ENCODE data around the gene GABBR2. TPM values are rescaled to one million over a fixed set of nuclear protein-coding genes. Genes with fewer than 3 reads are reported as not detected.

GABBR2 gene
- total RNA-seq, 6 experiments from 2014 or later: not detected

DNA sequence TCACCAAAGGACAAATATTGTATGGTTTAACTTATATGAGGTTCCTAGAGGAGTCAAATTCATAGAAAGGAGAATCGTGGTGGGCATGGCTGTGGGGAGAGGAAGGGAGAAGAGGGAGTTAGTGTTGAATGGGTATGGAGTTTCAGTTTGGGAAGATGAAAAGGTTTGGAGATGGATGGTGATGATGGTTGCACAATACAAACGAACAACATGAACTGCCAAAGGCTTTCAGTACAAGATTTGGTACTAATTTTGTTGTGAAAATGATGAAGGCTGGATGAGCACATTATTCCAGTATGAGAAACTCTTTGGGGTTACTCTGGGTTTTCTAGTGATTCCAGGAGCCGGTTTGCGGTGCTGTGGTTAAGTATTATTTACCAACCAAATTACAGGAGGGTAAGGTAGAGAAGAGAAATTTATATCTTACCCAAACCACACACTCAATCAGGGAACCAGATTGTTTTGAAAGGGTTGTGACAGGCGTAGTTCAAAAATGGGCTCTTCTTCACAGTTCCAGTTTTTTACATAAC is 341.3 kb downstream of the GABBR2 start:
- intact Hi-C loops (cut with DNase I): no loop called here
- DNase-seq: no peak
- Histone ChIP-seq H3K4me3 (no peak overlapping the region), H3K27me3 (no peaks in the 10 kb centered on the region), H3K9me3 (no peaks in the 10 kb centered on the region), H3K27ac (no peak overlapping the region), H3K36me3 (no peaks in the 10 kb centered on the region), H3K4me1 (no peaks in the 10 kb centered on the region)
- ATAC-seq: no peak
- 64% methylated on average over 5 of the region's 5 CpGs for WGBS (ENCODE audit: insufficient coverage, low coverage, low lambda C conversion rate, missing lambda C conversion rate)
- TF ChIP-seq, protein P1, sequence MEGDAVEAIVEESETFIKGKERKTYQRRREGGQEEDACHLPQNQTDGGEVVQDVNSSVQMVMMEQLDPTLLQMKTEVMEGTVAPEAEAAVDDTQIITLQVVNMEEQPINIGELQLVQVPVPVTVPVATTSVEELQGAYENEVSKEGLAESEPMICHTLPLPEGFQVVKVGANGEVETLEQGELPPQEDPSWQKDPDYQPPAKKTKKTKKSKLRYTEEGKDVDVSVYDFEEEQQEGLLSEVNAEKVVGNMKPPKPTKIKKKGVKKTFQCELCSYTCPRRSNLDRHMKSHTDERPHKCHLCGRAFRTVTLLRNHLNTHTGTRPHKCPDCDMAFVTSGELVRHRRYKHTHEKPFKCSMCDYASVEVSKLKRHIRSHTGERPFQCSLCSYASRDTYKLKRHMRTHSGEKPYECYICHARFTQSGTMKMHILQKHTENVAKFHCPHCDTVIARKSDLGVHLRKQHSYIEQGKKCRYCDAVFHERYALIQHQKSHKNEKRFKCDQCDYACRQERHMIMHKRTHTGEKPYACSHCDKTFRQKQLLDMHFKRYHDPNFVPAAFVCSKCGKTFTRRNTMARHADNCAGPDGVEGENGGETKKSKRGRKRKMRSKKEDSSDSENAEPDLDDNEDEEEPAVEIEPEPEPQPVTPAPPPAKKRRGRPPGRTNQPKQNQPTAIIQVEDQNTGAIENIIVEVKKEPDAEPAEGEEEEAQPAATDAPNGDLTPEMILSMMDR (IDR thresholded peaks at IDR 0.05): no peak
- no peak for TF ChIP-seq POLR2A (IDR thresholded peaks at IDR 0.05)

DNA sequence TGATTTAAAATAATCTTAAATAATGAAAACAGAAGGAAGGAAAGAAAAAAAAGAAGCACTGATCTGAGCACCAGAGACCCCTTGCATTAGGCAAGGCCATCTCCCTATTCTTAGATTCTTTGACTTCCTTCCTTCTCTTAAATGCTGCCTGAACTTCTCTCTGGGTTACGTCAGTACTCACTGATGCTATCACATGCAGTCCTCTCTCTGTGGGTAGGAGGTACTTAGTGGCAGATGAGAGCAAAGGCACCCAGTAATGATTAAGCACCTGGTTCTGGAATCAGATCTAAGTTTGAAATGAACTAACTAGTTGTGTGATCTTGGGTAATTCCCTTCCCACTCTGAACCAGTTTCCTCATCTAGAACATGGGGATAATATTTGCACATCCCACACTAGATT is 343.0 kb downstream of the GABBR2 start:
- intact Hi-C loops (cut with DNase I): no loop called here
- H3K9me3 ChIP-seq: no peaks in the 10 kb centered on the region
- no peak for TF ChIP-seq POLR2A (IDR thresholded peaks at IDR 0.05)
- TF ChIP-seq, protein P1 (IDR thresholded peaks at IDR 0.05): no peak
- H3K27ac ChIP-seq: no peak overlapping the region
- no peaks in the 10 kb centered on the region for H3K4me1 ChIP-seq
- no peak for ATAC-seq
- no peak overlapping the region for H3K4me3 ChIP-seq
- H3K27me3 ChIP-seq: no peaks in the 10 kb centered on the region
- 70% methylated on average over 1 of the region's 1 CpG for WGBS (ENCODE audit: insufficient coverage, low coverage, low lambda C conversion rate, missing lambda C conversion rate)
- no peaks in the 10 kb centered on the region for H3K36me3 ChIP-seq
- no peak for DNase-seq

DNA sequence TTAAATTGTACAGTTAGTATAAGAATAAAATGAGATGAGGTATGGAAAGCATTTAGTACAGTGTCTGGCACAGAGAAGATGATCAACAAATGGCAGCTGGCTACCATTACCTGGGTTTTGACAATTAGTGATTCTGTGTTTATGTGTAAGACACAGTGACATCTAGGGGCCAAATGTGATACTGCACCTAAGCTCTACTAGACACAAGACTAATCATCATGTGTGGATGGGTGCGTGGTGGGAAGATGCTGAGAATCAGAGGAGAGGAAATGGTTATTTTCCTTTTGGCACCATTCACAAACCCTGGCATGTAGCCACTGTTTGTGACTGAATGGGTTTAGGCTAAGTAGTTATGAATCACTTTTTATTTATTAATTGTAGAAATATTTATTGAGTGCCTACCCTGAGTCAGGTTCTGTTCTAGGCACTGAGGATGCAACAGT is 343.5 kb downstream of the GABBR2 start:
- intact Hi-C loops (cut with DNase I): no loop called here
- no peaks in the 10 kb centered on the region for H3K27me3 ChIP-seq
- WGBS (ENCODE audit: insufficient coverage, low coverage, low lambda C conversion rate, missing lambda C conversion rate): 91% methylated on average over 1 of the region's 1 CpG
- no peaks in the 10 kb centered on the region for H3K4me1 ChIP-seq
- H3K27ac ChIP-seq: no peak overlapping the region
- no peak overlapping the region for H3K4me3 ChIP-seq
- no peaks in the 10 kb centered on the region for H3K36me3 ChIP-seq
- no peaks in the 10 kb centered on the region for H3K9me3 ChIP-seq
- ATAC-seq (no peak), DNase-seq (no peak)
- TF ChIP-seq, protein P1 (IDR thresholded peaks at IDR 0.05): peak in 3 of 4 donors; percentile 13 to 37 (median 20)
- TF ChIP-seq POLR2A (IDR thresholded peaks at IDR 0.05): no peak

DNA sequence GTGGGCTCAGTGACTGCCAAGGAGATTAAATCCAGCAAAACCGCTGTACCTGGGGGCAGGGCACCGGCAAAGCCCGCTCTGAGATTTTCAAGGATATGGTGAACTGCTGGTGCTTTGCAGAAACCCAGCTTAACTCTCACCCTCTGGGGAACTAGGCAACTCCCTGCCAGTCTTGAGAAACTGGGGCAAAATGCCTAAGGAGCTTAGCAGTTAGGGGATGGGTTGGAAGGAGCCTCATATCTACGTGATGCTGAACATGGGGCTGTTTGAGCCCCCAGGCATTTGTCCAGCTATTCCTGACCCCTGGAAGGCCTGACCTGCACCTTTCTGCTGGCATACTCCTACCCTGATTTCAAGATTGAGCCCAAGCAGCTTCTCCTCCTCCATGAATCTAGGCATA is 344.6 kb downstream of the GABBR2 start:
- no peaks in the 10 kb centered on the region for H3K27me3 ChIP-seq
- intact Hi-C loops (cut with DNase I): no loop called here
- TF ChIP-seq, protein P1 (IDR thresholded peaks at IDR 0.05): no peak
- TF ChIP-seq POLR2A (IDR thresholded peaks at IDR 0.05): no peak
- H3K9me3 ChIP-seq: no peaks in the 10 kb centered on the region
- H3K4me3 ChIP-seq: no peak overlapping the region
- DNase-seq: no peak
- 100% methylated on average over 3 of the region's 4 CpGs for WGBS (ENCODE audit: insufficient coverage, low coverage, low lambda C conversion rate, missing lambda C conversion rate)
- no peaks in the 10 kb centered on the region for H3K36me3 ChIP-seq
- ATAC-seq: no peak
- H3K4me1 ChIP-seq: no peaks in the 10 kb centered on the region
- H3K27ac ChIP-seq: no peak overlapping the region

DNA sequence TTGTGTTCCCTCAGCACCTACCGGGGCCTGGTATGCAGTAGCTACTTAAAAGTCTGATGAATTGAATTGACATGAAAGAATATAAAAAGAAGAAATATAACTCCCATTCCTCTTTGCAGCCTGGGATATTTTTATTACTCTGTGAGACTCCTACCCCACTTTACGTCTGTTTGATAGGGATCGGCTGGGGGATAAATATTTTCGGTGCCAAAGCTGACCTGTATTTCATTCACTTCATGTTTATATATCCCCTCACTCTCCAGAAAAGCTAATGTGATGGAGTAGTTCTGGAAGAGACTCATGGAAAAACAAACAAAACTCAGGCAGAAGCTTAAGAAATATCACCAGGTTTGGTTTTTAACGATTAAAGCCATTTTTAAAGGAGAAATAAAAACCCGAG is 345.1 kb downstream of the GABBR2 start:
- H3K4me3 ChIP-seq: no peak overlapping the region
- H3K27ac ChIP-seq: no peak overlapping the region
- WGBS (ENCODE audit: insufficient coverage, low coverage, low lambda C conversion rate, missing lambda C conversion rate): 56% methylated on average over 6 of the region's 6 CpGs
- TF ChIP-seq POLR2A (IDR thresholded peaks at IDR 0.05): no peak
- TF ChIP-seq, protein P1 (IDR thresholded peaks at IDR 0.05): no peak
- intact Hi-C loops (cut with DNase I): no loop called here
- H3K27me3 ChIP-seq: no peaks in the 10 kb centered on the region
- DNase-seq (no peak), ATAC-seq (no peak)
- H3K4me1 ChIP-seq: no peaks in the 10 kb centered on the region
- no peaks in the 10 kb centered on the region for H3K36me3 ChIP-seq
- no peaks in the 10 kb centered on the region for H3K9me3 ChIP-seq

Data from right lobe of liver (tissue), 6 donors.